Measurements from ENCODE around the gene RYR2. TPM values are rescaled to one million over a fixed set of nuclear protein-coding genes. Genes with fewer than 3 reads are reported as not detected.

The RYR2 gene
- total and polyA plus RNA-seq, 2 donors (not counting 1 experiment from before 2014, with no cell fraction given), result not detected

GRCh38 chr1:237864338-237865244, 822.6 kb downstream of the RYR2 start:
- H3K9me3 ChIP-seq (ENCODE audit: control extremely low read depth in 1 of 3, control insufficient read depth in 2 of 3, insufficient read depth in 1 of 3, low read length in 2 of 3), result peaks cover 0 to 5% (median 0%) of the 10 kb centered on the region in 3 donors
- peaks cover 0 to 5% of the 10 kb centered on the region in 2 donors for H3K4me1 ChIP-seq (ENCODE audit: control insufficient read depth in 2 of 2, insufficient read depth in 2 of 2, low read length in 2 of 2)
- H3K79me2 ChIP-seq (ENCODE audit: control insufficient read depth, insufficient read depth, low read length), result no peaks in the 10 kb centered on the region
- H3K27ac Mint-ChIP-seq, result no peak overlapping the region
- peaks cover 0 to 2% (median 0%) of the 10 kb centered on the region in 4 experiments for H3K27me3 ChIP-seq (replicated peaks in 1 of 4; ENCODE audit: control extremely low read depth in 1 of 4, control insufficient read depth in 3 of 4, insufficient read depth in 4 of 4, low read length in 3 of 4)
- H3K4me2 ChIP-seq (replicated peaks; ENCODE audit: low read depth, low read length, poor library complexity, severe bottlenecking), result peak overlapping the region; percentile 28
- H3K36me3 ChIP-seq (replicated peaks in 1 of 2; ENCODE audit: control extremely low read depth in 1 of 2, control insufficient read depth in 1 of 2, extremely low read depth in 1 of 2, insufficient read depth in 2 of 2, low read length in 1 of 2), result no peaks in the 10 kb centered on the region
- H3K4me3 ChIP-seq (ENCODE audit: control extremely low read depth in 1 of 5, extremely low read depth in 1 of 5, insufficient read depth in 1 of 5, low read depth in 2 of 5, low read length in 4 of 5), result no peak overlapping the region
- peak; percentile 3 for DNase-seq
- no peaks in the 10 kb centered on the region for H4K20me1 ChIP-seq (ENCODE audit: control insufficient read depth, insufficient read depth, low read length, poor library complexity, severe bottlenecking)
- TF ChIP-seq EZH2 (IDR thresholded peaks at IDR 0.05; ENCODE audit: borderline replicate concordance, insufficient read depth, low read depth, low read length, poor library complexity, severe bottlenecking), result no peak
- peak; percentile 17 for TF ChIP-seq CTCF (IDR thresholded peaks at IDR 0.05)
- no peaks in the 10 kb centered on the region for H3K4me1 Mint-ChIP-seq
- 6% methylated on average over 23 of the region's 25 CpGs for WGBS (ENCODE audit: insufficient coverage)
- ATAC-seq (ENCODE audit: low read depth), result no peak
- CTCF ChIA-PET, result no interaction called here
- intact Hi-C loops (cut with micrococcal nuclease), result no loop called here
- H3K27ac ChIP-seq (ENCODE audit: low read length in 2 of 2), result no peak overlapping the region
- POLR2A ChIA-PET, result no interaction called here
- H3K9me3 Mint-ChIP-seq (ENCODE audit: insufficient read depth), result peaks cover 2% of the 10 kb centered on the region
- peak overlapping the region; percentile 45 for H2AFZ ChIP-seq (ENCODE audit: insufficient read depth, low read depth, low read length, poor library complexity, severe bottlenecking)
- no peak overlapping the region for H3K4me3 Mint-ChIP-seq
- no peak overlapping the region for H3K9ac ChIP-seq (ENCODE audit: low read length)
- peaks cover 5% of the 10 kb centered on the region for H3K27me3 Mint-ChIP-seq

GRCh38 chr1:237867380-237867888, 825.5 kb downstream of the RYR2 start:
- POLR2A ChIA-PET, result no interaction called here
- no peaks in the 10 kb centered on the region for H3K4me1 Mint-ChIP-seq
- no peak overlapping the region for H3K4me2 ChIP-seq (replicated peaks; ENCODE audit: low read depth, low read length, poor library complexity, severe bottlenecking)
- intact Hi-C loops (cut with micrococcal nuclease), result no loop called here
- DNase-seq (no peak), ATAC-seq (ENCODE audit: low read depth) (no peak)
- H2AFZ ChIP-seq (ENCODE audit: insufficient read depth, low read depth, low read length, poor library complexity, severe bottlenecking), result no peak overlapping the region
- peaks cover 5% of the 10 kb centered on the region for H3K27me3 Mint-ChIP-seq
- H3K4me3 ChIP-seq (ENCODE audit: control extremely low read depth in 1 of 5, extremely low read depth in 1 of 5, insufficient read depth in 1 of 5, low read depth in 2 of 5, low read length in 4 of 5), result no peak overlapping the region
- H3K9ac ChIP-seq (ENCODE audit: low read length), result no peak overlapping the region
- H4K20me1 ChIP-seq (ENCODE audit: control insufficient read depth, insufficient read depth, low read length, poor library complexity, severe bottlenecking), result no peaks in the 10 kb centered on the region
- H3K4me1 ChIP-seq (ENCODE audit: control insufficient read depth in 2 of 2, insufficient read depth in 2 of 2, low read length in 2 of 2), result peaks cover 0 to 5% of the 10 kb centered on the region in 2 donors
- H3K4me3 Mint-ChIP-seq, result no peak overlapping the region
- WGBS (ENCODE audit: insufficient coverage), result no CpG with 5 or more reads among the region's 1 CpG
- no peak overlapping the region for H3K27ac ChIP-seq (ENCODE audit: low read length in 2 of 2)
- H3K9me3 Mint-ChIP-seq (ENCODE audit: insufficient read depth), result no peaks in the 10 kb centered on the region
- TF ChIP-seq CTCF (IDR thresholded peaks at IDR 0.05) (no peak), EZH2 (IDR thresholded peaks at IDR 0.05; ENCODE audit: borderline replicate concordance, insufficient read depth, low read depth, low read length, poor library complexity, severe bottlenecking) (no peak)
- H3K79me2 ChIP-seq (ENCODE audit: control insufficient read depth, insufficient read depth, low read length), result no peaks in the 10 kb centered on the region
- H3K27me3 ChIP-seq (replicated peaks in 1 of 4; ENCODE audit: control extremely low read depth in 1 of 4, control insufficient read depth in 3 of 4, insufficient read depth in 4 of 4, low read length in 3 of 4), result peaks cover 0 to 2% (median 0%) of the 10 kb centered on the region in 4 experiments
- CTCF ChIA-PET, result no interaction called here
- peaks cover 0 to 10% (median 0%) of the 10 kb centered on the region in 3 donors for H3K9me3 ChIP-seq (ENCODE audit: control extremely low read depth in 1 of 3, control insufficient read depth in 2 of 3, insufficient read depth in 1 of 3, low read length in 2 of 3)
- H3K27ac Mint-ChIP-seq, result no peak overlapping the region
- H3K36me3 ChIP-seq (replicated peaks in 1 of 2; ENCODE audit: control extremely low read depth in 1 of 2, control insufficient read depth in 1 of 2, extremely low read depth in 1 of 2, insufficient read depth in 2 of 2, low read length in 1 of 2), result no peaks in the 10 kb centered on the region
